ENCODE data around the gene NEU2.

NEU2 gene

DNA sequence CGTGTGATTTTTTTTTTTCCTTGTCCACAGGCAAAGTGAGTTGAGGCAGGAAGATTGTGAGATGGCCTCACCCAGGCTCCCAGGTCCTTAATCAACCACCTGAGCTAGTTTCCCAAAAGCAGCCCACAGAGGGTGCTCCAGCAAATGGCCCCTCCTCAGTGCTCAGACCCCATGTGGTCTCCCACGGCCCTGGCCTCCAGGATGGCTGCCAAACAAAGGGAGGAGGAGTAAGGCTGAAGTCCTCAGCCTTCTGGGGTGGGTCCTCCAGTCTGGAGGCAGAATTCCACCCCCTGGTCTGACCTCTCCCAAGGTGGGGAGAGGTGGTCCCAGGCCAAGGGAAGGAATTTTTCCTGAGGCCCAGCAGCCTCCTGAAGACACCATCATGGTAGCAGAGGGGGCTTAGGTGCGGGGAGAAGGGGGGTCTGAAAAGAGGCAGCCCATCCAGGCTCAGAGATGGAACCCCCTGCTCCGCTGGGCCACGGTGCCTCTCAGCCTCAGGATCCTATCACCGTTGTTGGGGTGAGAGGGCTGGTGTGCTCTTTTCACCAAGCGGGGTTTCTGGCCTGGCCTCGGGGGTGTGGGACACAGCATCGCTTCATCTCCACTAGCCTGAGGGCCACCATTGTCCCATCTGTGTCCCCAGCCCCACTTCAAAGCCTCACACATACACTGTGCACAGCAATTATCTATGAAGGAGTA is 21.8 kb upstream of the NEU2 start:
- TF ChIP-seq CTCF (conservative IDR thresholded peaks at IDR 0.05; ENCODE audit: low read depth, low read length): no peak
- no peak for DNase-seq (ENCODE audit: low read depth)
- H3K4me3 ChIP-seq (ENCODE audit: low read depth, low read length): no peak overlapping the region

DNA sequence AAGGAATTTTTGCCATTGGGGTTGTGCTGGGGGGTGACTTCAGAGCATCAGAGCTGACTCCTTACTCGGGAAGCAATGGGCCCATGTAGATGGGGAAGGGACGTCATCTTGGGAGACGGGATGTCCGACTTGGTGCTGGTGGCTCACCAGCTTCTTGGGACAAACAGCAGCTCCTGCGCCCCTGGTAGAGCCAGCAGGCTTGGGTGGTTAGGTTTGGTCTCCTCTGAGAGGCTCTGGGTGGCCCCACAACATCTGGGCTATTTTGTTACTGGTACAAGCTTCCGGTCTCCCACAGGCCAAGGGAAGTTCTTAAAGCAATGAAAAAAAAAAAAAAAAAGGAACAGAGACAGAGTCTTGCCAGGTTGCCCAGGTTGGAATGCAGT is 21.2 kb upstream of the NEU2 start:
- TF ChIP-seq CTCF (conservative IDR thresholded peaks at IDR 0.05; ENCODE audit: low read depth, low read length): no peak
- no peak for DNase-seq (ENCODE audit: low read depth)
- H3K4me3 ChIP-seq (ENCODE audit: low read depth, low read length): no peak overlapping the region

DNA sequence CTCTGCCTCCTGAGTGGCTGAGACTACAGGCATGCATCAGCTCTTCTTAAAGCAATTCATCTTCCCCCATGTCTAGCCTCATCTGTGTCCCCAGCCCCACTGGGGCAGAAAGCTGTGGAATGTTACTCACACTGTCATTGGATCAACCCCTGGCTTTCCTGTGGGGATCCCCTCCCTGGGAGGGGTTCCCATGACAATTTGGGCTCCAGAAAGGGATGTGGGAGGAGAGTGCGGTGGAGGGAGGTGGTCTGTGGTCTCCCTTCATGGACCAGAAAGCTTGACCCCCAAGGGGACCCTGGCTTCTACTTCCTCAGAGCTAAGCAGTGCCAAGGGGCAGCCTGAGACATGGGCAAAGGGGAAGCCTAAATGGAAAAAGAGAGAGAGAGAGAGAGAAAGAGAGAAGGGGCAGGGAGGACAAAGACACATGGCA is 20.8 kb upstream of the NEU2 start:
- no peak for TF ChIP-seq CTCF (conservative IDR thresholded peaks at IDR 0.05; ENCODE audit: low read depth, low read length)
- H3K4me3 ChIP-seq (ENCODE audit: low read depth, low read length): no peak overlapping the region
- DNase-seq (ENCODE audit: low read depth): no peak

DNA sequence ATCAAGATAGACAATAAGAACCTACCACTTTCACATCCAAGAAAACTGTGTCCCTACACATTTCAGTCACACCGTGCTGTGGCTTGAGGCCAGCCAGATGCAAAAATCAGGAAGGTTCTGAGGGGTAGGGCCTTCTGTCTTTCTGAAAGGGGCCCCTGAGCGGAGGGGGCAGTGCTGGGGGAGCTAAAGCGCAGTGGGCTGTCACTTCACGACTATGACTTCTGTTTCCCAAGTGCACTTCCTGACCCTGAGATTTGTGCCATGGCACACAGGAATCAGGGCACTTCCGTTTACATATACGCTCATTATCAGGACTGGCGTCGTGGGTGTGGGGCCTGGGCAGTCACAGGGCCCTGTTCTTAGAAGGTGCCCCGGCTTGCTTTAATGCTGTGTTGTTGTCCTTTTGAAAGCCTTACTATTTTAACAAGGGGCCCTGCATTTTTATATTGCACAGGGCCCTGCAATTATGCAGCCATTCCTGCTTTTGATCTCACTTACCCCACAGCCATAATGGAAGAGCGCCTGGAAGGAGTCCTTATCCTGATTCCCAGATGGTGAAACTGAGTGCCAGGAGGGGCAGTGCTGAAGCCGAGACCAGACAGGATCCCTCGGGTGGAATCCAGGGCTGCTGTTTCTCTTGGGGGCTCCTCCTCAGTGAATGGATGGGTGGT is 20.0 kb upstream of the NEU2 start:
- no peak for TF ChIP-seq CTCF (conservative IDR thresholded peaks at IDR 0.05; ENCODE audit: low read depth, low read length)
- no peak overlapping the region for H3K4me3 ChIP-seq (ENCODE audit: low read depth, low read length)
- no peak for DNase-seq (ENCODE audit: low read depth)

DNA sequence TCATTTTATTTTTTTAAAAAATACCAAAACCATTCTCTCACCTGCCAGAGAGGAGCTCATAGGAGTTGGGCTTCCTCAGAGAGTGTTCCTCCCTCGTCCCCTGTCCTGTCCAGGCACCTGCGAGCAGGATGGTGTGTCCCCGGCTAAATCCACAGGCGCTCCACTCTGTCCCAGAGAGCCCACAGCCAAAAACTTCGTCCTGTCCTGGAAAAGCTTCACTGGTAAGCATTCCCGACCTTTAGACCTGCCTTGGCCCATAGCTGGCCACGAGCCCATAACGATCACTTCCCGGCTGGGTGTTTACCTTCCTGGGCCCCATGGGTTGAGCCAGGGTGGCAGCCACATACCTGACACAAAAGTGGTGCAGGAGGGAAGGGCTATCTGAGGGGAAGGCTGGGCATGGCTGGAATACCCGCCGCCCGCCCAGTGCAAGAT is 19.4 kb upstream of the NEU2 start, which contains the start of gene NGEF:
Gene NGEF (minus strand): TSS at position 230 of the 435 bp plus-strand sequence. CDS start 38,366 bp downstream, outside the sequence.
- no peak for TF ChIP-seq CTCF (conservative IDR thresholded peaks at IDR 0.05; ENCODE audit: low read depth, low read length)
- DNase-seq (ENCODE audit: low read depth): no peak
- H3K4me3 ChIP-seq (ENCODE audit: low read depth, low read length): no peak within 1 kb of the TSS

DNA sequence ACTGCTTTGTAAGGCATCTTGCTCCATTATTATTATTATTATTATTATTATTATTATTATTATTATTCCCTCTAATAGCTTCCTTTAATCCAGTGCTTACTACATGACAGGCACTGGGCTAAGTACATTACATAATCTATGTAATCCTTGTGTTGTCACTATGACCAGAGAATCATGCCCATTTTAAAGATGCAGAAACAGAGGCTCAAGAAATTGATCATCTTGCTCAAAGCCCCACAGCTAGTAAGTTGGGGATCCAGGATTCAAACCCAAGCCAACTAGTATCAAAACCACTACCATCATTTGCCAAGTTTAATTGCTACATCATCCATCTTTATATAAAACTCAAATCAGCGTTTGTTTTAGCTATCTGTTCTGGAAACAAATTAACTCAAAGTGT is 18.8 kb upstream of the NEU2 start:
- no peak for DNase-seq (ENCODE audit: low read depth)
- no peak for TF ChIP-seq CTCF (conservative IDR thresholded peaks at IDR 0.05; ENCODE audit: low read depth, low read length)
- H3K4me3 ChIP-seq (ENCODE audit: low read depth, low read length): no peak overlapping the region

Data from choroid plexus epithelial cell (primary cell).